CD14-positive monocyte (primary cell): ENCODE results near the gene CRY1. TPM values are rescaled to one million over a fixed set of nuclear protein-coding genes. Genes with fewer than 3 reads are reported as not detected.
A peak's percentile ranks its signal among the peaks of the same experiment; 100 is the strongest.

Experiments
- DNase-seq, 3 donors: peaks; one replicate each; pipeline ENCODE4 v3.0.0-alpha.2; 2011 to 2022
- H2AFZ ChIP-seq: 2 replicates; pipeline ENCODE4 v1.6.0; 2012; ENCODE audit warnings: mild to moderate bottlenecking, low read depth, low read length, inconsistent platforms; ENCODE audit not compliant: insufficient read depth, poor library complexity, severe bottlenecking
- H3K27ac ChIP-seq, 2 donors: 1 replicate in 1 of 2; 2 replicates in 1 of 2; pipeline ENCODE4 v1.5.1; 2012 to 2013; ENCODE audit warnings: low read length in 2 of 2, control low read depth in 1 of 2, inconsistent platforms in 1 of 2, low read depth in 1 of 2, mild to moderate bottlenecking in 1 of 2
- H3K27me3 ChIP-seq, 2 donors: one replicate each; pipeline versions ENCODE4 v1.6.0 to v1.6.1; 2011 to 2013; ENCODE audit warnings: low read length in 2 of 2; ENCODE audit not compliant: control insufficient read depth in 2 of 2, insufficient read depth in 2 of 2
- H3K36me3 ChIP-seq, 2 donors: replicated peaks in 1 of 2; 1 replicate in 1 of 2; 2 replicates in 1 of 2; pipeline versions ENCODE4 v1.5.1 to v1.6.1; 2012 to 2013; ENCODE audit warnings: low read length in 2 of 2, control low read depth in 1 of 2, inconsistent platforms in 1 of 2, mild to moderate bottlenecking in 1 of 2; ENCODE audit not compliant: insufficient read depth in 2 of 2, control insufficient read depth in 1 of 2
- H3K4me1 ChIP-seq, 2 donors: 1 replicate in 1 of 2; 2 replicates in 1 of 2; pipeline versions ENCODE4 v1.5.1 to v1.6.1; 2012 to 2013; ENCODE audit warnings: low read length in 2 of 2, control low read depth in 1 of 2, inconsistent platforms in 1 of 2, mild to moderate bottlenecking in 1 of 2, moderate library complexity in 1 of 2; ENCODE audit not compliant: insufficient read depth in 2 of 2, control insufficient read depth in 1 of 2
- H3K4me2 ChIP-seq: replicated peaks from 2 replicates; pipeline ENCODE3; 2012; ENCODE audit warnings: low read length, moderate library complexity, mild to moderate bottlenecking; ENCODE audit not compliant: poor library complexity, severe bottlenecking; ENCODE audit errors: extremely low read depth
- H3K4me3 ChIP-seq, 3 experiments: fragments of 200-600 bp in 1 of 3; sonication (generic) in 1 of 3; replicated peaks in 1 of 3; 1 replicate in 2 of 3; 2 replicates in 1 of 3; pipeline ENCODE4 v1.5.1; 2011 to 2013; ENCODE audit warnings: low read length in 3 of 3, mild to moderate bottlenecking in 3 of 3, control low read depth in 2 of 3, low read depth in 2 of 3, inconsistent platforms in 1 of 3, moderate library complexity in 1 of 3
- H3K79me2 ChIP-seq: 2 replicates; pipeline ENCODE4 v1.6.0; 2012; ENCODE audit warnings: mild to moderate bottlenecking, control low read depth, inconsistent platforms, low read length, moderate library complexity; ENCODE audit not compliant: insufficient read depth
- H3K9ac ChIP-seq: 2 replicates; pipeline ENCODE4 v1.6.0; 2017; ENCODE audit warnings: low read length, mild to moderate bottlenecking; ENCODE audit not compliant: insufficient read depth, poor library complexity, severe bottlenecking
- H3K9me3 ChIP-seq, 2 donors: replicated peaks in 1 of 2; 1 replicate in 1 of 2; 2 replicates in 1 of 2; pipeline versions ENCODE4 v1.5.1 to v1.6.1; 2012 to 2013; ENCODE audit warnings: low read length in 2 of 2, control low read depth in 1 of 2; ENCODE audit not compliant: control insufficient read depth in 1 of 2, insufficient read depth in 1 of 2
- H4K20me1 ChIP-seq: 2 replicates; pipeline ENCODE4 v1.6.0; 2012; ENCODE audit warnings: mild to moderate bottlenecking, low read length, control low read depth, moderate library complexity; ENCODE audit not compliant: insufficient read depth
- H3K27ac Mint-ChIP-seq, 7 donors: one replicate each; pipeline ENCODE4 v1.8.0; 2020; ENCODE audit warnings: mild to moderate bottlenecking in 7 of 7, mixed read lengths in 7 of 7, moderate library complexity in 6 of 7, inconsistent platforms in 2 of 7
- H3K27me3 Mint-ChIP-seq, 3 donors: one replicate each; pipeline ENCODE4 v1.8.0; 2021 to 2022; ENCODE audit warnings: low read depth in 3 of 3, mild to moderate bottlenecking in 3 of 3, mixed read lengths in 3 of 3, moderate library complexity in 3 of 3, inconsistent platforms in 1 of 3
- H3K36me3 Mint-ChIP-seq, 2 donors: one replicate each; pipeline ENCODE4 v1.8.0; 2020; ENCODE audit warnings: mixed read lengths in 2 of 2, inconsistent platforms in 1 of 2, mild to moderate bottlenecking in 1 of 2
- H3K4me1 Mint-ChIP-seq: one replicate; pipeline ENCODE4 v1.8.0; 2020; ENCODE audit warnings: mild to moderate bottlenecking, mixed read lengths
- H3K4me3 Mint-ChIP-seq, 2 donors: one replicate each; pipeline ENCODE4 v1.8.0; 2020; ENCODE audit warnings: mild to moderate bottlenecking in 2 of 2, mixed read lengths in 2 of 2, moderate library complexity in 1 of 2
- H3K9me3 Mint-ChIP-seq, 7 donors: one replicate each; pipeline ENCODE4 v1.8.0; 2020 to 2022; ENCODE audit warnings: mixed read lengths in 7 of 7, mild to moderate bottlenecking in 6 of 7, moderate library complexity in 6 of 7, inconsistent platforms in 2 of 7
- WGBS: methylation state at CpG from one replicate; pipeline ENCODE4 v1.1.5; 2013; ENCODE audit warnings: missing lambda C conversion rate; ENCODE audit not compliant: insufficient coverage; 5-methylcytosine and 5-hydroxymethylcytosine counted together
- intact Hi-C, 2 donors: fragments of 100-400 bp; cut with micrococcal nuclease; formaldehyde crosslinking; loops; one replicate each; pipeline versions ENCODE4 v1.15.0 to v1.15.1; 2023
- polyA plus RNA-seq, 3 donors: library from polyadenylated mRNA; depleted of rRNA in 1 of 3; unstranded in 2 of 3; stranded (reverse) in 1 of 3; fragments of 300-500 nt in 2 of 3; fragments of >200 nt in 1 of 3; fragmentation: Illumina TruSeq in 2 of 3; gene quantifications; 1 replicate in 2 of 3; 2 replicates in 1 of 3; pipeline ENCODE4 v1.2.3, GENCODE V29; 2012 to 2021
- TF ChIP-seq, protein P1 (sequence below): fragments of 200-600 bp; IDR thresholded peaks from one replicate; pipeline ENCODE4 v1.8.0; 2022; ENCODE audit warnings: antibody characterized with exemption, mild to moderate bottlenecking

The CRY1 gene
- polyA plus RNA-seq, 3 donors: 3.8 to 7.7 (median 5.8) TPM

- H3K79me2 ChIP-seq: no peaks in the 10 kb centered on the region
- intact Hi-C loops: loop anchor here in 1 of 2 donors (5.0 kb wide), 1 partner anchor 268 kb away; no protein-coding TSS in a partner anchor
- H3K9me3 ChIP-seq: no peaks in the 10 kb centered on the region
- peaks cover 4% of the 10 kb centered on the region for H3K4me1 Mint-ChIP-seq
- no peak overlapping the region for H3K27ac Mint-ChIP-seq
- H3K9ac ChIP-seq: no peak overlapping the region
- no peaks in the 10 kb centered on the region for H4K20me1 ChIP-seq
- no peak overlapping the region for H3K4me3 Mint-ChIP-seq
- H2AFZ ChIP-seq: no peak overlapping the region
- DNase-seq: peak; percentile 3 to 32 (median 9)
- H3K27me3 Mint-ChIP-seq: peaks cover 0 to 5% (median 1%) of the 10 kb centered on the region in 3 donors
- no peaks in the 10 kb centered on the region for H3K36me3 Mint-ChIP-seq
- no peak overlapping the region for H3K4me2 ChIP-seq
- 100% methylated on average over 1 of the region's 1 CpG for WGBS
- H3K27me3 ChIP-seq: no peaks in the 10 kb centered on the region
- H3K9me3 Mint-ChIP-seq: no peaks in the 10 kb centered on the region
- no peak overlapping the region for H3K4me3 ChIP-seq
- TF ChIP-seq, protein P1, sequence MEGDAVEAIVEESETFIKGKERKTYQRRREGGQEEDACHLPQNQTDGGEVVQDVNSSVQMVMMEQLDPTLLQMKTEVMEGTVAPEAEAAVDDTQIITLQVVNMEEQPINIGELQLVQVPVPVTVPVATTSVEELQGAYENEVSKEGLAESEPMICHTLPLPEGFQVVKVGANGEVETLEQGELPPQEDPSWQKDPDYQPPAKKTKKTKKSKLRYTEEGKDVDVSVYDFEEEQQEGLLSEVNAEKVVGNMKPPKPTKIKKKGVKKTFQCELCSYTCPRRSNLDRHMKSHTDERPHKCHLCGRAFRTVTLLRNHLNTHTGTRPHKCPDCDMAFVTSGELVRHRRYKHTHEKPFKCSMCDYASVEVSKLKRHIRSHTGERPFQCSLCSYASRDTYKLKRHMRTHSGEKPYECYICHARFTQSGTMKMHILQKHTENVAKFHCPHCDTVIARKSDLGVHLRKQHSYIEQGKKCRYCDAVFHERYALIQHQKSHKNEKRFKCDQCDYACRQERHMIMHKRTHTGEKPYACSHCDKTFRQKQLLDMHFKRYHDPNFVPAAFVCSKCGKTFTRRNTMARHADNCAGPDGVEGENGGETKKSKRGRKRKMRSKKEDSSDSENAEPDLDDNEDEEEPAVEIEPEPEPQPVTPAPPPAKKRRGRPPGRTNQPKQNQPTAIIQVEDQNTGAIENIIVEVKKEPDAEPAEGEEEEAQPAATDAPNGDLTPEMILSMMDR: peak; percentile 43
- H3K36me3 ChIP-seq: no peaks in the 10 kb centered on the region
- H3K4me1 ChIP-seq: no peaks in the 10 kb centered on the region
- H3K27ac ChIP-seq: no peak overlapping the region
Observed at GRCh38 chr12:107134558-107134957, 41.2 kb upstream of the CRY1 start.

DNA sequence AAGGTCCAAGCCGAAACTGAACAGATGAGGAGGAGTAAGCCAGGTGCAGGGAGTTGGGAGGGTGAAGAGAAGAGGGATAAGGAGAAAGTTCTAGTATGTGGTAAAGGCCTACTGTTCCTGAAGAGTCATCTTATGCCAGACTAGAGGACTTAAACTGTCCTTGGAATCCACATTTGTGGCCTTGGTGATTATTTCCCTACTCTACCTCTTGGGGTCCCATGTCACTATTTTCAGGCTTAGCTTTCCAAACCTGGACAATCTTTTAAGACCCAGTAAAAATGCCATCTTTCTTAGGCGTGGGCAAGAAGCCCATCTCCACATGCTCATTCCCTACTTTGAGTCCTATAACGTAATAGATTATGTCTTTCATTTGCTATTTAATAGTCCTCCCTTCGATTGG lies 40.1 kb upstream of the CRY1 start:
- Histone ChIP-seq H3K27ac (no peak overlapping the region), H2AFZ (no peak overlapping the region), H4K20me1 (no peaks in the 10 kb centered on the region), H3K9me3 (no peaks in the 10 kb centered on the region), H3K4me3 (no peak overlapping the region), H3K4me1 (no peaks in the 10 kb centered on the region), H3K9ac (no peak overlapping the region), H3K79me2 (no peaks in the 10 kb centered on the region), H3K36me3 (no peaks in the 10 kb centered on the region), H3K4me2 (no peak overlapping the region), H3K27me3 (no peaks in the 10 kb centered on the region)
- peaks cover 0 to 5% (median 1%) of the 10 kb centered on the region in 3 donors for H3K27me3 Mint-ChIP-seq
- no peak for DNase-seq
- intact Hi-C loops: loop anchor here (2.0 to 5.0 kb wide), 2 partner anchors 269 kb away; no protein-coding TSS in a partner anchor
- H3K9me3 Mint-ChIP-seq: no peaks in the 10 kb centered on the region
- peak overlapping the region in 1 of 7 donors; percentile 14 for H3K27ac Mint-ChIP-seq
- H3K4me3 Mint-ChIP-seq: no peak overlapping the region
- H3K4me1 Mint-ChIP-seq: peaks cover 4% of the 10 kb centered on the region
- TF ChIP-seq, protein P1: no peak
- WGBS: 92% methylated on average over 1 of the region's 4 CpGs
- H3K36me3 Mint-ChIP-seq: no peaks in the 10 kb centered on the region
